Peyer's patch (tissue), 4 donors: Measurements from ENCODE around the gene CRKL. TPM values are rescaled to one million over a fixed set of nuclear protein-coding genes. Genes with fewer than 3 reads are reported as not detected.
"Not testable (repeated sequence)": the region's sequence is repeated elsewhere in the genome, so short reads cannot be mapped to it uniquely, and the experiment has no call there.

Experiments used
- DNase-seq, 3 donors: peaks; one replicate each; pipeline ENCODE4 v3.0.0-alpha.2; 2017 to 2019
- H3K27ac ChIP-seq, 4 donors: fragments of 200-600 bp; sonication (generic); one replicate each; pipeline ENCODE4 v1.5.1; 2016 to 2019
- H3K27me3 ChIP-seq, 2 donors: fragments of 200-600 bp; sonication (generic); one replicate each; pipeline ENCODE4 v1.5.1; 2019
- H3K36me3 ChIP-seq, 3 donors: fragments of 200-600 bp; sonication (generic); one replicate each; pipeline ENCODE4 v1.5.1; 2016 to 2019
- H3K4me1 ChIP-seq, 4 donors: fragments of 200-600 bp; sonication (generic); one replicate each; pipeline ENCODE4 v1.5.1; 2016 to 2019
- H3K4me3 ChIP-seq, 4 donors: fragments of 200-600 bp; sonication (generic); 1 replicate in 3 of 4; 2 replicates in 1 of 4; pipeline ENCODE4 v1.5.1; 2016 to 2019; ENCODE audit warnings: mild to moderate bottlenecking in 1 of 4
- H3K9me3 ChIP-seq, 4 donors: fragments of 200-600 bp; sonication (generic); one replicate each; pipeline ENCODE4 v1.5.1; 2016 to 2019; ENCODE audit warnings: mild to moderate bottlenecking in 1 of 4
- POLR2A ChIP-seq, 2 donors: fragments of 450-650 bp; IDR thresholded peaks; one replicate each; pipeline ENCODE4 v1.5.1; 2017; ENCODE audit warnings: antibody characterized with exemption in 2 of 2, mild to moderate bottlenecking in 2 of 2, moderate library complexity in 2 of 2
- total RNA-seq, 4 donors: library from RNA; depleted of rRNA; stranded (reverse); fragments of >200 nt; gene quantifications; one replicate each; pipeline ENCODE4 v1.1.0, GENCODE V29; 2016
- TF ChIP-seq, protein P1 (sequence below), 6 experiments: fragments of 450-650 bp in 4 of 6; fragments of 200-600 bp in 2 of 6; sonication (generic) in 1 of 6; IDR thresholded peaks; one replicate each; pipeline ENCODE4 v1.5.1; 2017 to 2019; ENCODE audit warnings: antibody characterized with exemption in 6 of 6, mild to moderate bottlenecking in 3 of 6, moderate library complexity in 1 of 6

Gene CRKL
- total RNA-seq, 4 donors from 2014 or later: 39.6 to 58.8 (median 58.2) TPM

- Histone ChIP-seq H3K27me3 (no peaks in the 10 kb centered on the region), H3K4me1 (peaks cover 0 to 4% (median 0%) of the 10 kb centered on the region in 4 donors), H3K9me3 (no peaks in the 10 kb centered on the region), H3K36me3 (peaks cover 0 to 39% (median 0%) of the 10 kb centered on the region in 3 donors), H3K4me3 (no peak overlapping the region), H3K27ac (no peak overlapping the region)
- no peak for TF ChIP-seq POLR2A (IDR thresholded peaks at IDR 0.05)
- TF ChIP-seq, protein P1, sequence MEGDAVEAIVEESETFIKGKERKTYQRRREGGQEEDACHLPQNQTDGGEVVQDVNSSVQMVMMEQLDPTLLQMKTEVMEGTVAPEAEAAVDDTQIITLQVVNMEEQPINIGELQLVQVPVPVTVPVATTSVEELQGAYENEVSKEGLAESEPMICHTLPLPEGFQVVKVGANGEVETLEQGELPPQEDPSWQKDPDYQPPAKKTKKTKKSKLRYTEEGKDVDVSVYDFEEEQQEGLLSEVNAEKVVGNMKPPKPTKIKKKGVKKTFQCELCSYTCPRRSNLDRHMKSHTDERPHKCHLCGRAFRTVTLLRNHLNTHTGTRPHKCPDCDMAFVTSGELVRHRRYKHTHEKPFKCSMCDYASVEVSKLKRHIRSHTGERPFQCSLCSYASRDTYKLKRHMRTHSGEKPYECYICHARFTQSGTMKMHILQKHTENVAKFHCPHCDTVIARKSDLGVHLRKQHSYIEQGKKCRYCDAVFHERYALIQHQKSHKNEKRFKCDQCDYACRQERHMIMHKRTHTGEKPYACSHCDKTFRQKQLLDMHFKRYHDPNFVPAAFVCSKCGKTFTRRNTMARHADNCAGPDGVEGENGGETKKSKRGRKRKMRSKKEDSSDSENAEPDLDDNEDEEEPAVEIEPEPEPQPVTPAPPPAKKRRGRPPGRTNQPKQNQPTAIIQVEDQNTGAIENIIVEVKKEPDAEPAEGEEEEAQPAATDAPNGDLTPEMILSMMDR (IDR thresholded peaks at IDR 0.05): no peak
- no peak for DNase-seq
Observed at GRCh38 chr22:20890975-20891374, 26.2 kb upstream of the CRKL start.

DNA sequence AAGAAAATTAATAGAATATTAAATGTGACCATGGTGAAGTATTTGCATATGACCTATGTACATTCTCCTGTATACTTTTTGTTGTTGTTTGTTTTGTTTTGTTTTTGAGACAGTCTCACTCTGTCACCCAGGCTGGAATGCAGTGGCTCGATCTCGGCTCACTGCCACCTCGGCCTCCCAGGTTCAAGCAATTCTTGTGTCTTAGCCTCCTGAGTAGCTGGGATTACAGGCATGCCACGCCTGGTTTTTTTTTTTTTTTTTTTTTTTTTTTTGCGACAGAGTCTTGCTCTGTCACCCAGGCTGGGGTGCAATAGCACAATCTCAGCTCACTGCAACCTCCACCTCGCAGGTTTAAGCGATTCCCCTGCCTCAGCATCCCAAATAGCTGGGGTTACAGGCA is 19.5 kb upstream of the CRKL start:
- H3K27me3 ChIP-seq, H3K27ac ChIP-seq, H3K36me3 ChIP-seq, H3K4me1 ChIP-seq, DNase-seq, H3K4me3 ChIP-seq, H3K9me3 ChIP-seq: not testable (repeated sequence)

GRCh38 chr22:20899827-20900423 is 17.3 kb upstream of the CRKL start:
- no peak for TF ChIP-seq POLR2A (IDR thresholded peaks at IDR 0.05)
- TF ChIP-seq, protein P1 (IDR thresholded peaks at IDR 0.05): no peak
- Histone ChIP-seq H3K36me3 (no peaks in the 10 kb centered on the region), H3K4me3 (no peak overlapping the region), H3K27ac (no peak overlapping the region), H3K9me3 (no peaks in the 10 kb centered on the region), H3K27me3 (no peaks in the 10 kb centered on the region), H3K4me1 (no peaks in the 10 kb centered on the region)
- no peak for DNase-seq

DNA sequence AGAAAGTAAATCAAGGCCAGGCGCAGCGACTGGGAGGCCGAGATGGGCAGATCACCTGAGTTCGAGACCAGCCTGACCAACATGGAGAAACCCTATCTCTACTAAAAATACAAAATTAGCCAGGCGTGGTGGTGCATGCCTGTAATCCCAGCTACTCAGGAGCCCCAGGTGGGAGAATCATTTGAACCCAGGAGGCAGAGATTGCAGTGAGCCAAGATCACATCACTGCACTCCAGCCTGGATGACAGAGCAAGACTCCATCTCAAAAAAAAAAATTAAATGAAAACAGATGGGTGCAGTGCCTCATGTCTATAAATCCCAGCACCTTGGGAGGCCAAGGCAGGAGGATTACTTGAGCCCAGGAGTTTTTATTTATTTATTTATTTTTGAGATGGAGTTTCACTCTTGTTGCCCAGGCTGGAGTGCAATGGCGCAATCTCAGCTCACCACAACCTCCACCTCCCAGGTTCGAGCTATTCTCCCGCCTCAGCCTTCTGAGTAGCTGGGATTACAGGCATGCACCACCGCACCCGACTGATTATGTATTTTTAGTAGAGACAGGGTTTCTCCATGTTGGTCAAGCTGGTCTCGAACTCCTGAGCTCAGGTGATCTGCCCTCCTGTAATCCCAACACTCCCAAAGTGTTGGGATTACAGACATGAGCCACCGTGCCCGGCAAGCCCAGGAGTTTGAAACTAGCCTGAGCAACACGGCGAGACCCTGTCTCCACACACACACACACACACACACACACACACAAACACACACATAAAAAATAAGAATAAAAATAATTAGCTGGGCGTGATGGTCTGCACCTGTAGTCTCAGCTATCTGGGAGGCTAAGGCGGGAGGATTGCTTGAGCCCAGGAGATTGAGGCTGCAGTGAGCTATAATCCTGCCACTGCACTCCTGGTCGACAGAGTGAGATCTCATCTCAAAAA is 15.8 kb upstream of the CRKL start:
- not testable (repeated sequence) for H3K9me3 ChIP-seq, H3K4me1 ChIP-seq, H3K36me3 ChIP-seq, H3K27ac ChIP-seq, H3K27me3 ChIP-seq, H3K4me3 ChIP-seq, DNase-seq

GRCh38 chr22:20903093-20903492 is 14.1 kb upstream of the CRKL start:
- Histone ChIP-seq H3K4me1 (no peaks in the 10 kb centered on the region), H3K9me3 (no peaks in the 10 kb centered on the region), H3K36me3 (no peaks in the 10 kb centered on the region), H3K27me3 (no peaks in the 10 kb centered on the region), H3K4me3 (no peak overlapping the region), H3K27ac (no peak overlapping the region)
- TF ChIP-seq, protein P1 (IDR thresholded peaks at IDR 0.05): no peak
- TF ChIP-seq POLR2A (IDR thresholded peaks at IDR 0.05): no peak
- no peak for DNase-seq

GRCh38 chr22:20904008-20904979 is 12.9 kb upstream of the CRKL start:
- TF ChIP-seq, protein P1 (IDR thresholded peaks at IDR 0.05): no peak
- no peak for TF ChIP-seq POLR2A (IDR thresholded peaks at IDR 0.05)
- Histone ChIP-seq H3K4me3 (no peak overlapping the region), H3K27ac (no peak overlapping the region), H3K9me3 (no peaks in the 10 kb centered on the region), H3K36me3 (no peaks in the 10 kb centered on the region), H3K27me3 (no peaks in the 10 kb centered on the region), H3K4me1 (no peaks in the 10 kb centered on the region)
- no peak for DNase-seq
